GM18951 (cell line): Measurements from ENCODE around the gene TEAD1.
"Not testable (repeated sequence)": the region's sequence is repeated elsewhere in the genome, so short reads cannot be mapped to it uniquely, and the experiment has no call there.

ENCODE experiments used
- POLR2A ChIP-seq: IDR thresholded peaks from 4 replicates; pipeline ENCODE4 v1.6.1; 2011; ENCODE audit warnings: mild to moderate bottlenecking; ENCODE audit not compliant: insufficient read length, insufficient read depth; ENCODE audit errors: extremely low read depth
- in situ Hi-C: fragments of 300-500 bp; cut with MboI; formaldehyde crosslinking; loops from one replicate; pipeline ENCODE4 v1.12.0; 2022; ENCODE audit warnings: low sequenced_read_pairs, mixed read lengths, inconsistent platforms; ENCODE audit not compliant: unreplicated experiment

TEAD1 gene

GRCh38 chr11:12752868-12753524 is 78.8 kb downstream of the TEAD1 start:
- no peak for TF ChIP-seq POLR2A
- in situ Hi-C loops = no loop called here

- in situ Hi-C loops = no loop called here
- no peak for TF ChIP-seq POLR2A
Measured at GRCh38 chr11:12754021-12754420, 79.8 kb downstream of the TEAD1 start.

GRCh38 chr11:12754582-12755234 is 80.5 kb downstream of the TEAD1 start:
- no peak for TF ChIP-seq POLR2A
- in situ Hi-C loops = no loop called here

- no peak for TF ChIP-seq POLR2A
- in situ Hi-C loops = no loop called here
Measured at GRCh38 chr11:12755510-12756453, 81.6 kb downstream of the TEAD1 start.

GRCh38 chr11:12756454-12756806 is 82.2 kb downstream of the TEAD1 start:
- in situ Hi-C loops = no loop called here
- no peak for TF ChIP-seq POLR2A

GRCh38 chr11:12756867-12757266 is 82.6 kb downstream of the TEAD1 start:
- no peak for TF ChIP-seq POLR2A
- in situ Hi-C loops = no loop called here

GRCh38 chr11:12757416-12757815 is 83.2 kb downstream of the TEAD1 start:
- no peak for TF ChIP-seq POLR2A
- in situ Hi-C loops = no loop called here

- in situ Hi-C loops = not testable (repeated sequence)
Measured at GRCh38 chr11:12758117-12758516, 83.9 kb downstream of the TEAD1 start.

GRCh38 chr11:12761029-12761428 is 86.8 kb downstream of the TEAD1 start:
- in situ Hi-C loops = no loop called here
- no peak for TF ChIP-seq POLR2A

GRCh38 chr11:12762278-12762677 is 88.1 kb downstream of the TEAD1 start:
- in situ Hi-C loops = no loop called here
- TF ChIP-seq POLR2A = no peak

GRCh38 chr11:12762696-12763324 is 88.6 kb downstream of the TEAD1 start:
- in situ Hi-C loops = no loop called here
- TF ChIP-seq POLR2A = no peak

GRCh38 chr11:12764187-12764914 is 90.1 kb downstream of the TEAD1 start:
- no peak for TF ChIP-seq POLR2A
- in situ Hi-C loops = no loop called here

- no peak for TF ChIP-seq POLR2A
- in situ Hi-C loops = no loop called here
Measured at GRCh38 chr11:12765428-12765827, 91.2 kb downstream of the TEAD1 start.

- TF ChIP-seq POLR2A = no peak
- in situ Hi-C loops = no loop called here
Measured at GRCh38 chr11:12767027-12767426, 92.8 kb downstream of the TEAD1 start.
